Neutrophil (primary cell): ENCODE measurements around the gene CSTPP1.

Source experiments
- H3K27ac ChIP-seq: fragments of 200-600 bp; sonication (generic); 2 replicates; pipeline ENCODE4 v1.5.1; 2016; ENCODE audit warnings: mild to moderate bottlenecking, moderate library complexity
- H3K27me3 ChIP-seq: fragments of 200-600 bp; sonication (generic); 2 replicates; pipeline ENCODE4 v1.6.0; 2016; ENCODE audit warnings: mild to moderate bottlenecking
- H3K36me3 ChIP-seq: fragments of 200-600 bp; sonication (generic); 2 replicates; pipeline ENCODE4 v1.5.1; 2017
- H3K4me1 ChIP-seq, 2 experiments: fragments of 200-600 bp in 1 of 2; sonication (generic) in 1 of 2; 1 replicate in 1 of 2; 2 replicates in 1 of 2; pipeline versions ENCODE4 v1.5.1 to v1.6.1; 2013 to 2016; ENCODE audit warnings: low read depth in 1 of 2, low read length in 1 of 2, mild to moderate bottlenecking in 1 of 2, moderate library complexity in 1 of 2; ENCODE audit not compliant: control insufficient read depth in 1 of 2, insufficient read depth in 1 of 2
- H3K4me3 ChIP-seq, 2 experiments: fragments of 200-600 bp in 1 of 2; sonication (generic) in 1 of 2; 1 replicate in 1 of 2; 2 replicates in 1 of 2; pipeline ENCODE4 v1.5.1; 2013 to 2016; ENCODE audit warnings: low read depth in 1 of 2, low read length in 1 of 2, mild to moderate bottlenecking in 1 of 2, moderate library complexity in 1 of 2
- H3K9me3 ChIP-seq: fragments of 200-600 bp; sonication (generic); 2 replicates; pipeline ENCODE4 v1.5.1; 2016
- CTCF ChIP-seq: fragments of 200-600 bp; sonication (generic); IDR thresholded peaks from 2 replicates; pipeline ENCODE4 v1.5.1; 2016; ENCODE audit warnings: antibody characterized with exemption

CSTPP1 gene

GRCh38 chr11:47060807-47061206, 124.2 kb downstream of the CSTPP1 start:
- H3K36me3 ChIP-seq, result no peaks in the 10 kb centered on the region
- no peaks in the 10 kb centered on the region for H3K27me3 ChIP-seq
- no peaks in the 10 kb centered on the region for H3K9me3 ChIP-seq
- H3K4me3 ChIP-seq, result no peak overlapping the region
- no peak overlapping the region for H3K27ac ChIP-seq
- TF ChIP-seq CTCF, result no peak
- H3K4me1 ChIP-seq, result no peaks in the 10 kb centered on the region

DNA sequence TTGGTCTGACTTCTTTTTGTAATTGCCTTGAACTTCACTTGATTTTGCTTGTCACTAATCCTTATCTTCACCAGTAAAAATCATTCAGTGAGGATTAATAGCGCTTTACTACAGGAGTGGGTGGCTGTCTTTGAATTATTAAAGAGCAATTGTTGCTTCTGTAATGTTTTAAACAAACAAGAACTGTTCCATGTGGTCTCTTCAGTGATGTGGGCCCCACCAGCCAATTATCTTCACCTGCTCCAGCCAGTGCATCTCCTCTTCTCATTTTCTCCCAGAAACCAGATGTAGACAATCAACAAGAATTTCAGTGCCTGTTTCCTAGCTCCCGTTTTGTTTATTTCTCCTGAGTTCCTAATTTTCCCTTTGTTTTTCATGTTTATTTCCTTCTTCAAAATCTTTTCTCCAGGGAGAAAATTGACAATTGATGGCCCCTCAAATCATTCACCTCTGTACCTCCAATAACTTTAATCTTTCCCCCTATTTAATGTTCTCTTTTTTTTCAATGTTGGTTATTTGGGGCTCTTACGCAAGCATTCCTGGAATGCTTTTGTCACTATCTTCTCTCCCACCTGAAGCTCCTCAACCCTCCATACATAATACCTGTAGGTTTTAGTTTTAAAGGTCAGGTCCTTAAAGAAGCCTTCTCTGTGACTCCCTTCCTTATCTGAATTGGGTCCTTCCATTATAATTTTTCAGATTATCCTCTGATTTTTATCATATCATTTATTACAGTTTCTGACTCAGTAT, 125.0 kb downstream of the CSTPP1 start:
- Histone ChIP-seq H3K27ac (no peak overlapping the region), H3K4me1 (no peaks in the 10 kb centered on the region), H3K4me3 (no peak overlapping the region), H3K9me3 (no peaks in the 10 kb centered on the region), H3K27me3 (no peaks in the 10 kb centered on the region), H3K36me3 (no peaks in the 10 kb centered on the region)
- TF ChIP-seq CTCF, result no peak

DNA sequence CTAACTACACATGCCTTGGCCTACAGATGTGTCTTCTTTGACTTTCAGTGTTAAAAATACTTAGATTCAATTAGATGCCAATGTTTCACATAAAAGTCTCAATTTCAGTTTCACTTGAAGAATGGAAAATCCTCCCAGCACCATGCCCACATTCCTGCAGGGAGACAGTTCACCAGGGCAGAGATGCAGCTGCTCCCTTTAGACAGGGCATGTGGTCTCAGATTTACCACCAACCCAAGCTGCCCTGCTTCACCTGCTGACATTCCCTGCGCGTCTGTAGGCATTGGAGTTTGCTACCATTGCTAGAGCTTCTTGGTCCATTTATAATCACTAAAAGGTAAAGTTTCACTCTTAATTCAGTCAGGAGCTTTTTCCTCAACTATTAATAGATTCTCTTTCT, 126.2 kb downstream of the CSTPP1 start:
- Histone ChIP-seq H3K27ac (no peak overlapping the region), H3K27me3 (no peaks in the 10 kb centered on the region), H3K4me3 (no peak overlapping the region), H3K9me3 (no peaks in the 10 kb centered on the region), H3K4me1 (no peaks in the 10 kb centered on the region), H3K36me3 (no peaks in the 10 kb centered on the region)
- TF ChIP-seq CTCF, result no peak

- TF ChIP-seq CTCF, result no peak
- no peaks in the 10 kb centered on the region for H3K9me3 ChIP-seq
- H3K4me3 ChIP-seq, result no peak overlapping the region
- no peaks in the 10 kb centered on the region for H3K27me3 ChIP-seq
- no peak overlapping the region for H3K27ac ChIP-seq
- no peaks in the 10 kb centered on the region for H3K36me3 ChIP-seq
- no peaks in the 10 kb centered on the region for H3K4me1 ChIP-seq
Measured at GRCh38 chr11:47067401-47067800, 130.8 kb downstream of the CSTPP1 start.

DNA sequence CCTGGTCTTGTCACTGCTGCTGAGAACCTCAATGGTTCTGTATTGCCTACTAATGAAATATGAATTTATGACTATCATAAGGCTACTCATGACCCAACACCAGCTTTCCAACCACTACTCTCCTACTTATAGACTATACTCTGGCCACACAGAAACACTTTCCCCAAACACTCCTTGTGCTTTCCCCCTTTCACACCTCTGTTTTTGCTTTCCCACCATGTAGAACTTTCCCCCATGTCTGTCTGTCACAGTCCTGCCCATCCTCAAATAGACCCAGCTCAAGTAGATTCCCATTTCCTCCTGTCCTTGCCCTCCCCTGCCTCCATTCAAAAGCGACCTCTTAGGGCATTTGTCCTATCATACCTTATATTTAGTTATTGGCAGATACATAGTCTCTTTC, 134.2 kb downstream of the CSTPP1 start:
- Histone ChIP-seq H3K27ac (no peak overlapping the region), H3K4me3 (no peak overlapping the region), H3K36me3 (no peaks in the 10 kb centered on the region), H3K9me3 (no peaks in the 10 kb centered on the region), H3K4me1 (no peaks in the 10 kb centered on the region), H3K27me3 (no peaks in the 10 kb centered on the region)
- TF ChIP-seq CTCF, result no peak
